Gastrocnemius medialis (tissue), 4 donors: ENCODE measurements around the gene HSD17B4. TPM values are rescaled to one million over a fixed set of nuclear protein-coding genes. Genes with fewer than 3 reads are reported as not detected.

Experiments used
- ATAC-seq, 2 donors: fragments of 150-250 bp; one replicate each; pipeline ENCODE4 v1.9.1; 2016
- DNase-seq, 2 donors: peaks; one replicate each; pipeline ENCODE4 v3.0.0-alpha.2; 2019
- H3K27ac ChIP-seq, 4 donors: fragments of 200-600 bp; sonication (generic); 1 replicate in 1 of 4; 2 replicates in 3 of 4; pipeline ENCODE4 v1.5.1; 2016 to 2018; ENCODE audit warnings: mild to moderate bottlenecking in 2 of 4, moderate library complexity in 1 of 4
- H3K27me3 ChIP-seq, 3 donors: fragments of 200-600 bp; sonication (generic) in 2 of 3; 1 replicate in 1 of 3; 2 replicates in 2 of 3; pipeline versions ENCODE4 v1.5.1 to v1.6.0; 2016 to 2019; ENCODE audit warnings: mild to moderate bottlenecking in 1 of 3, moderate library complexity in 1 of 3
- H3K36me3 ChIP-seq, 2 donors: fragments of 200-600 bp; sonication (generic) in 1 of 2; one replicate each; pipeline ENCODE4 v1.5.1; 2017 to 2018
- H3K4me1 ChIP-seq, 2 donors: fragments of 200-600 bp; sonication (generic) in 1 of 2; one replicate each; pipeline ENCODE4 v1.5.1; 2016 to 2017; ENCODE audit warnings: mild to moderate bottlenecking in 2 of 2
- H3K4me3 ChIP-seq, 4 donors: fragments of 200-600 bp; sonication (generic) in 3 of 4; 1 replicate in 1 of 4; 2 replicates in 3 of 4; pipeline ENCODE4 v1.5.1; 2016 to 2019; ENCODE audit warnings: mild to moderate bottlenecking in 2 of 4
- H3K9me3 ChIP-seq, 3 donors: fragments of 200-600 bp; sonication (generic) in 2 of 3; 1 replicate in 1 of 3; 2 replicates in 2 of 3; pipeline ENCODE4 v1.5.1; 2016 to 2019
- CTCF ChIP-seq, 5 experiments: fragments of 450-650 bp in 3 of 5; fragments of 200-600 bp in 2 of 5; sonication (generic) in 2 of 5; IDR thresholded peaks in 4 of 5; conservative IDR thresholded peaks in 1 of 5; 1 replicate in 4 of 5; 2 replicates in 1 of 5; pipeline ENCODE4 v1.5.1; 2016 to 2019; ENCODE audit warnings: antibody characterized with exemption in 5 of 5, mild to moderate bottlenecking in 3 of 5, moderate library complexity in 3 of 5
- POLR2A ChIP-seq, 2 donors: fragments of 450-650 bp; IDR thresholded peaks; one replicate each; pipeline ENCODE4 v1.6.1; 2017; ENCODE audit warnings: antibody characterized with exemption in 2 of 2, mild to moderate bottlenecking in 2 of 2, moderate library complexity in 2 of 2
- in situ Hi-C, 4 donors: fragments of 200-750 bp; cut with MboI; loops; one replicate each; pipeline versions ENCODE4 v1.15.0 to v1.8.0; 2017; ENCODE audit warnings: low sequenced_read_pairs in 4 of 4
- intact Hi-C: fragments of 100-400 bp; cut with DNase I; formaldehyde crosslinking; loops from one replicate; pipeline ENCODE4 v1.15.1; 2023; ENCODE audit warnings: low total_unique reads
- total RNA-seq, 4 donors: library from RNA; depleted of rRNA; stranded (reverse); fragments of >200 nt; gene quantifications; one replicate each; pipeline versions ENCODE4 v1.1.0 to v1.2.3, GENCODE V29; 2016

The HSD17B4 gene
- 100 to 1,000 TPM in 1 of 4 donors, 10 to 100 TPM in 3; 60.9 to 200 (median 83.1) TPM for total RNA-seq

GRCh38 chr5:119452373-119453039, at the start of gene HSD17B4:
Gene HSD17B4 (plus strand): TSS chr5:119452497. CDS start chr5:119452576, 79 bp downstream.
- intact Hi-C loops = loop anchor here (1.0 kb wide), 1 partner anchor 382 kb away; no protein-coding TSS in a partner anchor
- no peaks in the 10 kb centered on the region for H3K36me3 ChIP-seq
- H3K27me3 ChIP-seq = no peaks in the 10 kb centered on the region
- H3K27ac ChIP-seq = peak within 1 kb of the TSS; percentile 85 to 97 (median 87)
- in situ Hi-C loops = loop anchor here in 1 of 4 donors (25.0 kb wide), 1 partner anchor 1010 kb away; the partner anchor contains the start of gene PRR16
- TF ChIP-seq CTCF (IDR thresholded peaks at IDR 0.05 in 4 of 5, conservative IDR thresholded peaks at IDR 0.05 in 1 of 5) = no peak
- TF ChIP-seq POLR2A (IDR thresholded peaks at IDR 0.05) = peak; percentile 58 to 69
- H3K4me1 ChIP-seq = peaks cover 12 to 14% of the 10 kb centered on the region in 2 donors
- H3K4me3 ChIP-seq = peak within 1 kb of the TSS; percentile 71 to 93 (median 79)
- DNase-seq (peak; percentile 77 to 85), ATAC-seq (peak; percentile 97 to 98)
- no peaks in the 10 kb centered on the region for H3K9me3 ChIP-seq

- in situ Hi-C loops (loop anchor here in 1 of 4 donors (25.0 kb wide), 1 partner anchor 415 kb away; the partner anchor contains the start of gene DTWD2), intact Hi-C loops (no loop called here)
- TF ChIP-seq POLR2A (IDR thresholded peaks at IDR 0.05) (no peak), CTCF (IDR thresholded peaks at IDR 0.05 in 4 of 5, conservative IDR thresholded peaks at IDR 0.05 in 1 of 5) (no peak)
- Histone ChIP-seq H3K4me3 (no peak overlapping the region), H3K27ac (no peak overlapping the region), H3K36me3 (no peaks in the 10 kb centered on the region), H3K27me3 (no peaks in the 10 kb centered on the region), H3K4me1 (no peaks in the 10 kb centered on the region), H3K9me3 (no peaks in the 10 kb centered on the region)
- DNase-seq (no peak), ATAC-seq (no peak)
These were observed 49.7 kb upstream of the HSD17B4 start for GRCh38 chr5:119402555-119402954.

GRCh38 chr5:119404033-119404432, 48.3 kb upstream of the HSD17B4 start:
- ATAC-seq = no peak
- Histone ChIP-seq H3K4me3 (no peak overlapping the region), H3K36me3 (no peaks in the 10 kb centered on the region), H3K27ac (no peak overlapping the region), H3K9me3 (no peaks in the 10 kb centered on the region), H3K4me1 (no peaks in the 10 kb centered on the region), H3K27me3 (no peaks in the 10 kb centered on the region)
- intact Hi-C loops = no loop called here
- in situ Hi-C loops = loop anchor here in 1 of 4 donors (25.0 kb wide), 1 partner anchor 417 kb away; the partner anchor contains the start of gene DTWD2
- TF ChIP-seq POLR2A (IDR thresholded peaks at IDR 0.05) = no peak
- no peak for TF ChIP-seq CTCF (IDR thresholded peaks at IDR 0.05 in 4 of 5, conservative IDR thresholded peaks at IDR 0.05 in 1 of 5)
- no peak for DNase-seq

- H3K27me3 ChIP-seq = no peaks in the 10 kb centered on the region
- in situ Hi-C loops (loop anchor here in 1 of 4 donors (25.0 kb wide), 1 partner anchor 418 kb away; the partner anchor contains the start of gene DTWD2), intact Hi-C loops (no loop called here)
- H3K27ac ChIP-seq = no peak overlapping the region
- H3K4me1 ChIP-seq = no peaks in the 10 kb centered on the region
- H3K9me3 ChIP-seq = no peaks in the 10 kb centered on the region
- DNase-seq = no peak
- H3K36me3 ChIP-seq = no peaks in the 10 kb centered on the region
- ATAC-seq = no peak
- TF ChIP-seq POLR2A (IDR thresholded peaks at IDR 0.05) (no peak), CTCF (IDR thresholded peaks at IDR 0.05 in 4 of 5, conservative IDR thresholded peaks at IDR 0.05 in 1 of 5) (no peak)
- no peak overlapping the region for H3K4me3 ChIP-seq
These were observed 46.9 kb upstream of the HSD17B4 start for GRCh38 chr5:119405419-119405818.
